BE2C (cell line): ENCODE measurements around the gene NUP85.

Experiments
- DNase-seq: peaks from one replicate; pipeline ENCODE4 v3.0.0-alpha.2; 2020
- H3K27me3 ChIP-seq: fragments of 250-450 bp; sonication (Bioruptor Pico); 2 replicates; pipeline ENCODE4 v1.5.1; 2020; ENCODE audit warnings: mild to moderate bottlenecking
- H3K36me3 ChIP-seq: fragments of 250-450 bp; sonication (Bioruptor Pico); 2 replicates; pipeline ENCODE4 v1.5.1; 2020; ENCODE audit warnings: mild to moderate bottlenecking
- H3K4me1 ChIP-seq: fragments of 250-450 bp; sonication (Bioruptor Pico); 2 replicates; pipeline ENCODE4 v1.5.1; 2020
- H3K4me3 ChIP-seq: 2 replicates; pipeline ENCODE4 v1.5.1; 2011; ENCODE audit warnings: low read depth, low read length
- H3K9me3 ChIP-seq: fragments of 250-450 bp; sonication (Bioruptor Pico); 2 replicates; pipeline ENCODE4 v1.5.1; 2020
- CTCF ChIP-seq: IDR thresholded peaks from 2 replicates; pipeline ENCODE4 v1.5.1; 2012; ENCODE audit warnings: mild to moderate bottlenecking, low read depth, low read length

NUP85 gene

GRCh38 chr17:75209061-75209460, 3.6 kb downstream of the NUP85 start:
- Histone ChIP-seq H3K4me3 (no peak overlapping the region), H3K4me1 (no peaks in the 10 kb centered on the region; the same call in 1 of the 2 replicates), H3K36me3 (peaks cover 58% of the 10 kb centered on the region), H3K9me3 (no peaks in the 10 kb centered on the region), H3K27me3 (no peaks in the 10 kb centered on the region)
- TF ChIP-seq CTCF = no peak
- no peak for DNase-seq

GRCh38 chr17:75218131-75218530, 12.7 kb downstream of the NUP85 start:
- peaks cover 75% of the 10 kb centered on the region for H3K36me3 ChIP-seq
- H3K9me3 ChIP-seq = no peaks in the 10 kb centered on the region
- no peaks in the 10 kb centered on the region; the same call in 1 of the 2 replicates for H3K4me1 ChIP-seq
- DNase-seq = no peak
- no peaks in the 10 kb centered on the region for H3K27me3 ChIP-seq
- no peak for TF ChIP-seq CTCF
- H3K4me3 ChIP-seq = no peak overlapping the region

- Histone ChIP-seq H3K27me3 (no peaks in the 10 kb centered on the region), H3K4me3 (no peak overlapping the region), H3K9me3 (no peaks in the 10 kb centered on the region), H3K36me3 (peaks cover 74% of the 10 kb centered on the region), H3K4me1 (no peaks in the 10 kb centered on the region)
- no peak for TF ChIP-seq CTCF
- DNase-seq = no peak
Observed at GRCh38 chr17:75219815-75220214, 14.3 kb downstream of the NUP85 start.

GRCh38 chr17:75225016-75225415, 19.5 kb downstream of the NUP85 start:
- H3K36me3 ChIP-seq = peaks cover 78% of the 10 kb centered on the region
- H3K4me3 ChIP-seq = no peak overlapping the region
- H3K27me3 ChIP-seq = no peaks in the 10 kb centered on the region
- no peaks in the 10 kb centered on the region for H3K9me3 ChIP-seq
- no peaks in the 10 kb centered on the region for H3K4me1 ChIP-seq
- TF ChIP-seq CTCF = no peak
- no peak for DNase-seq

GRCh38 chr17:75227729-75228128, 22.2 kb downstream of the NUP85 start:
- peaks cover 86% of the 10 kb centered on the region for H3K36me3 ChIP-seq
- TF ChIP-seq CTCF = no peak
- H3K9me3 ChIP-seq = no peaks in the 10 kb centered on the region

GRCh38 chr17:75228305-75228704, 22.8 kb downstream of the NUP85 start:
- no peaks in the 10 kb centered on the region for H3K4me1 ChIP-seq
- no peaks in the 10 kb centered on the region for H3K9me3 ChIP-seq
- DNase-seq = no peak
- H3K4me3 ChIP-seq = no peak overlapping the region
- no peaks in the 10 kb centered on the region for H3K27me3 ChIP-seq
- H3K36me3 ChIP-seq = peaks cover 87% of the 10 kb centered on the region
- TF ChIP-seq CTCF = no peak

More at GRCh38 chr17:75227729-75228128, 22.2 kb downstream of the NUP85 start:
- H3K27me3 ChIP-seq = no peaks in the 10 kb centered on the region
- no peaks in the 10 kb centered on the region for H3K4me1 ChIP-seq
- DNase-seq = no peak
- H3K4me3 ChIP-seq = no peak overlapping the region
